ENCODE results near the gene GLI1.

The GLI1 gene

GRCh38 chr12:57476162-57476992 lies 16.8 kb downstream of the GLI1 start:
- Histone ChIP-seq H3K27ac (ENCODE audit: low read length) (no peak overlapping the region), H3K9ac (ENCODE audit: low read length) (no peak overlapping the region; the same call in 1 of the 2 replicates), H3K27me3 (ENCODE audit: low read depth, low read length) (no peaks in the 10 kb centered on the region), H3K9me3 (ENCODE audit: insufficient read depth, low read length) (no peaks in the 10 kb centered on the region), H3K79me2 (ENCODE audit: low read length) (no peaks in the 10 kb centered on the region), H3K4me3 (ENCODE audit: low read length) (peak overlapping the region; percentile 57; the same call in 1 of the 2 replicates), H3K36me3 (replicated peaks; ENCODE audit: low read depth, low read length) (no peaks in the 10 kb centered on the region), H2AFZ (ENCODE audit: low read depth, low read length) (no peak overlapping the region), H4K20me1 (ENCODE audit: insufficient read depth, low read length) (no peaks in the 10 kb centered on the region), H3K4me2 (ENCODE audit: low read length) (peak overlapping the region; percentile 65), H3K4me1 (ENCODE audit: low read length) (peaks cover 33% of the 10 kb centered on the region)
- TF ChIP-seq, protein P1, sequence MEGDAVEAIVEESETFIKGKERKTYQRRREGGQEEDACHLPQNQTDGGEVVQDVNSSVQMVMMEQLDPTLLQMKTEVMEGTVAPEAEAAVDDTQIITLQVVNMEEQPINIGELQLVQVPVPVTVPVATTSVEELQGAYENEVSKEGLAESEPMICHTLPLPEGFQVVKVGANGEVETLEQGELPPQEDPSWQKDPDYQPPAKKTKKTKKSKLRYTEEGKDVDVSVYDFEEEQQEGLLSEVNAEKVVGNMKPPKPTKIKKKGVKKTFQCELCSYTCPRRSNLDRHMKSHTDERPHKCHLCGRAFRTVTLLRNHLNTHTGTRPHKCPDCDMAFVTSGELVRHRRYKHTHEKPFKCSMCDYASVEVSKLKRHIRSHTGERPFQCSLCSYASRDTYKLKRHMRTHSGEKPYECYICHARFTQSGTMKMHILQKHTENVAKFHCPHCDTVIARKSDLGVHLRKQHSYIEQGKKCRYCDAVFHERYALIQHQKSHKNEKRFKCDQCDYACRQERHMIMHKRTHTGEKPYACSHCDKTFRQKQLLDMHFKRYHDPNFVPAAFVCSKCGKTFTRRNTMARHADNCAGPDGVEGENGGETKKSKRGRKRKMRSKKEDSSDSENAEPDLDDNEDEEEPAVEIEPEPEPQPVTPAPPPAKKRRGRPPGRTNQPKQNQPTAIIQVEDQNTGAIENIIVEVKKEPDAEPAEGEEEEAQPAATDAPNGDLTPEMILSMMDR (IDR thresholded peaks at IDR 0.05; ENCODE audit: low read depth, low read length): no peak
- no peak for TF ChIP-seq EZH2phosphoT487 (IDR thresholded peaks at IDR 0.05; ENCODE audit: low read depth)

GRCh38 chr12:57476993-57477709 lies 17.6 kb downstream of the GLI1 start:
- Histone ChIP-seq H3K79me2 (ENCODE audit: low read length) (no peaks in the 10 kb centered on the region), H3K36me3 (replicated peaks; ENCODE audit: low read depth, low read length) (no peaks in the 10 kb centered on the region), H3K9me3 (ENCODE audit: insufficient read depth, low read length) (no peaks in the 10 kb centered on the region), H3K4me2 (ENCODE audit: low read length) (peak overlapping the region; percentile 65), H3K4me1 (ENCODE audit: low read length) (peaks cover 33% of the 10 kb centered on the region), H3K27me3 (ENCODE audit: low read depth, low read length) (no peaks in the 10 kb centered on the region), H3K27ac (ENCODE audit: low read length) (peak overlapping the region; percentile 48), H3K4me3 (ENCODE audit: low read length) (peak overlapping the region; percentile 57; the same call in 1 of the 2 replicates), H4K20me1 (ENCODE audit: insufficient read depth, low read length) (no peaks in the 10 kb centered on the region), H2AFZ (ENCODE audit: low read depth, low read length) (peak overlapping the region; percentile 78), H3K9ac (ENCODE audit: low read length) (peak overlapping the region; percentile 59; the same call in 1 of the 2 replicates)
- no peak for TF ChIP-seq EZH2phosphoT487 (IDR thresholded peaks at IDR 0.05; ENCODE audit: low read depth)
- TF ChIP-seq, protein P1 (IDR thresholded peaks at IDR 0.05; ENCODE audit: low read depth, low read length): no peak

DNA sequence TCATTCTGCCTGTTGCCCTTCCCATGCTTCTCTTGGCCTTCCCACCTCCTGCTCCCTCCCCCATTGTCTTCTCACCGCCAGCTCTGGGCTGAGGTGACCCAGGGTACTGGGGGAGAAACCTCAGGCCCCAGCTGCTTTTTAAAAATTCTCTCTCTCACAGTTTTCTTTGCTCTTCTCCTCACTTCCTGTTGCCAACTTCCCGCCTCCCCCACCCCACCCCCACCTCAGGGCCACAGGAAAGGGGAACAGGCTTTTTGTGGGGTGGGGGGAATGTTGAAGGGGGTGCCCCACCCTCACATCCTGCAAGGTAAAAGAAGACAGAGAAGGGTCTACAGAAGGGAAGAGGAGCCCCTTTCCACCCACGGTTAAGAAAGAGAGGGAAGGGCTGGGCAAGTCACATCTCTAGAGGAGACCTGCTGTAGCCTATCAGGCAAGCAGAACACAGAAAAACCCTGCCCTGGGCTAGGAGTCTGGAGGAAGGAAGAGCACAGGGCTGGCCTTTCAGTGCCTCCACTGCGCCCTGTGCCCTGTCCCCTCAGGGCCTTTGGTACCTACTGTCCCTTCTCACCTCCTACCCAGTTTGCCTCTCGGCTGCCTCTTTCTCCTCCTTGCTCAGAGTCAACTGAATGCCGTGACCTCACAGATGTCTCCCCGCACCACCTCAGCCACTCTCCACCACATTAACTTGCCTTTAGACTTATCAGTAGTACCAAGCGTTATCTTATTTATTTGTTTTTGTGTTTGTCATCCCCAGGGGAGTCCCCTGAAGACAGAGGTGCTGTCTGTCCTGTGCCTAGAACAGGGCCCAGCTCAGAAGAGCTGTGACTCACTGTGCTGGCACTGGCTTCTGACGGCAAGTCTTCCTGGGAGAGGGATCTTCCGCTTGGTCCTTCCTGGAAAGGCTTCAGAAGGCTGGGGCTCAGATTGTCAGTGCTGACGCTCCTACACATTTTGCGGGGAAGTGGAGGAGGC lies 18.4 kb downstream of the GLI1 start:
- Histone ChIP-seq H2AFZ (ENCODE audit: low read depth, low read length) (peak overlapping the region; percentile 78), H3K79me2 (ENCODE audit: low read length) (no peaks in the 10 kb centered on the region), H3K36me3 (replicated peaks; ENCODE audit: low read depth, low read length) (no peaks in the 10 kb centered on the region), H3K9me3 (ENCODE audit: insufficient read depth, low read length) (no peaks in the 10 kb centered on the region), H3K4me2 (ENCODE audit: low read length) (peak overlapping the region; percentile 65), H3K9ac (ENCODE audit: low read length) (peak overlapping the region; percentile 59; the same call in 1 of the 2 replicates), H3K27ac (ENCODE audit: low read length) (peak overlapping the region; percentile 48), H3K4me3 (ENCODE audit: low read length) (peak overlapping the region; percentile 57; the same call in 1 of the 2 replicates), H3K27me3 (ENCODE audit: low read depth, low read length) (no peaks in the 10 kb centered on the region), H4K20me1 (ENCODE audit: insufficient read depth, low read length) (no peaks in the 10 kb centered on the region), H3K4me1 (ENCODE audit: low read length) (peaks cover 33% of the 10 kb centered on the region)
- no peak for TF ChIP-seq EZH2phosphoT487 (IDR thresholded peaks at IDR 0.05; ENCODE audit: low read depth)
- TF ChIP-seq, protein P1 (IDR thresholded peaks at IDR 0.05; ENCODE audit: low read depth, low read length): no peak
